Neural crest cell (in vitro differentiated cells): Measurements from ENCODE around the gene PPARA. TPM values are rescaled to one million over a fixed set of nuclear protein-coding genes. Genes with fewer than 3 reads are reported as not detected.

Experiments used
- DNase-seq: peaks from one replicate; pipeline ENCODE4 v3.0.0; 2021; ENCODE audit warnings: low read depth, mixed read lengths, low spot score
- H3K27ac Mint-ChIP-seq: one replicate; pipeline ENCODE4 v1.8.0; 2021; ENCODE audit warnings: mild to moderate bottlenecking, mixed read lengths; ENCODE audit not compliant: unreplicated experiment
- H3K27me3 Mint-ChIP-seq: 2 replicates; pipeline ENCODE4 v1.8.0; 2021; ENCODE audit warnings: low read depth, mild to moderate bottlenecking, mixed read lengths
- H3K36me3 Mint-ChIP-seq: 2 replicates; pipeline ENCODE4 v1.8.0; 2021; ENCODE audit warnings: low read depth, mild to moderate bottlenecking, mixed read lengths
- H3K4me1 Mint-ChIP-seq: 2 replicates; pipeline ENCODE4 v1.8.0; 2021; ENCODE audit warnings: mixed read lengths
- H3K4me3 Mint-ChIP-seq: one replicate; pipeline ENCODE4 v1.8.0; 2021; ENCODE audit warnings: mild to moderate bottlenecking, mixed read lengths
- H3K9me3 Mint-ChIP-seq: 2 replicates; pipeline ENCODE4 v1.8.0; 2021; ENCODE audit warnings: mixed read lengths
- total RNA-seq: library from RNA; stranded (reverse); gene quantifications from 2 replicates; pipeline ENCODE4 v1.2.1, GENCODE V29; 2021
- TF ChIP-seq, protein P1 (sequence below): fragments of 200-600 bp; sonication (generic); conservative IDR thresholded peaks from 2 replicates; pipeline ENCODE4 v1.5.0; 2021; ENCODE audit warnings: antibody characterized with exemption, mild to moderate bottlenecking

Gene PPARA
- total RNA-seq, 1 donor from 2014 or later, result 15.6 TPM

DNA sequence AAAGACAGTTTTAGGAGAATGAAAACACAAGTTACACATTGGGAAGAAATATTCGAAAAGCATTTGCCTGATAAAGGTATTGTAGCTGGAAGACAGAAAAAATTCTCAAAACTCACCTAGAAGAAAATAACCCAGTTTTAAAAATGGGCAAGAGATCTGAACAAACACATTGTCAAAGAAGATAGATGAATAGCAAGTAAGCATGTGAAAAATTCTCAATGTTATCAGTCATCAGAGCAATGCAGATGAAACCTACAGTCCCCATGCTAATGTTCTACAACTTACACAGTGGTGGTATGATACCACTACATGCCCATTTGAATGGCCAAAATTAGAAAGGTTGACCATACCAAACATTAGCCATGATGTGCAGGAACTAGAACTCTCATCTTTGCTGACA lies 29.4 kb downstream of the PPARA start:
- TF ChIP-seq, protein P1, sequence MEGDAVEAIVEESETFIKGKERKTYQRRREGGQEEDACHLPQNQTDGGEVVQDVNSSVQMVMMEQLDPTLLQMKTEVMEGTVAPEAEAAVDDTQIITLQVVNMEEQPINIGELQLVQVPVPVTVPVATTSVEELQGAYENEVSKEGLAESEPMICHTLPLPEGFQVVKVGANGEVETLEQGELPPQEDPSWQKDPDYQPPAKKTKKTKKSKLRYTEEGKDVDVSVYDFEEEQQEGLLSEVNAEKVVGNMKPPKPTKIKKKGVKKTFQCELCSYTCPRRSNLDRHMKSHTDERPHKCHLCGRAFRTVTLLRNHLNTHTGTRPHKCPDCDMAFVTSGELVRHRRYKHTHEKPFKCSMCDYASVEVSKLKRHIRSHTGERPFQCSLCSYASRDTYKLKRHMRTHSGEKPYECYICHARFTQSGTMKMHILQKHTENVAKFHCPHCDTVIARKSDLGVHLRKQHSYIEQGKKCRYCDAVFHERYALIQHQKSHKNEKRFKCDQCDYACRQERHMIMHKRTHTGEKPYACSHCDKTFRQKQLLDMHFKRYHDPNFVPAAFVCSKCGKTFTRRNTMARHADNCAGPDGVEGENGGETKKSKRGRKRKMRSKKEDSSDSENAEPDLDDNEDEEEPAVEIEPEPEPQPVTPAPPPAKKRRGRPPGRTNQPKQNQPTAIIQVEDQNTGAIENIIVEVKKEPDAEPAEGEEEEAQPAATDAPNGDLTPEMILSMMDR, result no peak
- Mint-ChIP-seq H3K27ac (no peak overlapping the region), H3K9me3 (no peaks in the 10 kb centered on the region), H3K27me3 (no peaks in the 10 kb centered on the region), H3K4me3 (no peak overlapping the region), H3K36me3 (peaks cover 40% of the 10 kb centered on the region), H3K4me1 (no peaks in the 10 kb centered on the region)
- DNase-seq, result no peak

GRCh38 chr22:46180370-46181137 lies 30.2 kb downstream of the PPARA start:
- H3K4me3 Mint-ChIP-seq, result no peak overlapping the region
- H3K27ac Mint-ChIP-seq, result no peak overlapping the region
- no peak for DNase-seq
- no peaks in the 10 kb centered on the region for H3K27me3 Mint-ChIP-seq
- H3K9me3 Mint-ChIP-seq, result no peaks in the 10 kb centered on the region
- peaks cover 44% of the 10 kb centered on the region for H3K36me3 Mint-ChIP-seq
- H3K4me1 Mint-ChIP-seq, result no peaks in the 10 kb centered on the region
- TF ChIP-seq, protein P1, result no peak

GRCh38 chr22:46183733-46184132 lies 33.4 kb downstream of the PPARA start:
- H3K4me1 Mint-ChIP-seq, result no peaks in the 10 kb centered on the region
- H3K9me3 Mint-ChIP-seq, result no peaks in the 10 kb centered on the region
- no peak for DNase-seq
- no peak overlapping the region for H3K4me3 Mint-ChIP-seq
- H3K27me3 Mint-ChIP-seq, result no peaks in the 10 kb centered on the region
- no peak overlapping the region for H3K27ac Mint-ChIP-seq
- TF ChIP-seq, protein P1, result no peak
- H3K36me3 Mint-ChIP-seq, result peaks cover 33% of the 10 kb centered on the region

GRCh38 chr22:46185283-46185682 lies 35.0 kb downstream of the PPARA start:
- TF ChIP-seq, protein P1, result no peak
- Mint-ChIP-seq H3K9me3 (no peaks in the 10 kb centered on the region), H3K27ac (no peak overlapping the region), H3K4me1 (no peaks in the 10 kb centered on the region), H3K27me3 (no peaks in the 10 kb centered on the region), H3K36me3 (peaks cover 28% of the 10 kb centered on the region), H3K4me3 (no peak overlapping the region)
- DNase-seq, result no peak

DNA sequence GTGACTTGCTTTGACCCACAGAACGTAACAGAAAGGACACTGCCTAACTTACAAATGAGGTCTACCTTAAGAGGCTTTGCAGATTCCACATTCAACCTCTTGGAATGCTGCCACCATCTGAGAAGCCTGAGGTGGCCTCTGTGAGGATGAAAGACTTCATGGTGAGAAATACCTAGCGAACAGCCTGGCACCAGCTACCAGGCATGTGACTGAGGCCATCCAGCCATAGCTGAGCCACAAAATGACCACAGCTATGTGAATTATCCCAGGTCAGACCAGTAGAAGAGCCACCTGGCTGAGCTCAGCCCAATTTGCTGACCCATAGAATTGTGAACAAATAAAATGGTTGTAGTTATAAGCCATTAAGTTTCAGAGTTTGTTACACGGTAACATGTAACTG lies 37.5 kb downstream of the PPARA start:
- TF ChIP-seq, protein P1, result no peak
- Mint-ChIP-seq H3K4me3 (no peak overlapping the region), H3K4me1 (no peaks in the 10 kb centered on the region), H3K27me3 (no peaks in the 10 kb centered on the region), H3K27ac (no peak overlapping the region), H3K9me3 (no peaks in the 10 kb centered on the region), H3K36me3 (peaks cover 15% of the 10 kb centered on the region)
- no peak for DNase-seq
